Kidney (tissue), 14 donors: ENCODE measurements around the gene MYH11. TPM values are rescaled to one million over a fixed set of nuclear protein-coding genes. Genes with fewer than 3 reads are reported as not detected.
"Not testable (repeated sequence)": the region's sequence is repeated elsewhere in the genome, so short reads cannot be mapped to it uniquely, and the experiment has no call there.

Experiments
- DNase-seq, 5 donors: peaks; one replicate each; pipeline ENCODE4 v3.0.0-alpha.2; 2013 to 2020
- FAIRE-seq: peaks from 2 replicates; lab custom pipeline; 2012; peaks lifted over from hg19 to GRCh38; lab: Jason Lieb, UNC
- H3K27ac ChIP-seq, 2 donors: one replicate each; pipeline ENCODE4 v1.7.0; 2013; ENCODE audit warnings: low read depth in 2 of 2, low read length in 2 of 2, inconsistent platforms in 1 of 2
- H3K27me3 ChIP-seq: one replicate; pipeline ENCODE4 v1.7.1; 2013; ENCODE audit warnings: low read length, inconsistent platforms; ENCODE audit not compliant: control insufficient read depth, insufficient read depth
- H3K36me3 ChIP-seq, 3 donors: one replicate each; pipeline versions ENCODE4 v1.7.0 to v1.7.1; 2013; ENCODE audit warnings: low read length in 3 of 3, control low read depth in 1 of 3, inconsistent platforms in 1 of 3; ENCODE audit not compliant: insufficient read depth in 3 of 3, control insufficient read depth in 2 of 3
- H3K4me1 ChIP-seq, 3 donors: one replicate each; pipeline versions ENCODE4 v1.7.0 to v1.7.1; 2013; ENCODE audit warnings: low read length in 3 of 3, inconsistent platforms in 1 of 3, low read depth in 1 of 3; ENCODE audit not compliant: control insufficient read depth in 2 of 3, insufficient read depth in 2 of 3
- H3K4me3 ChIP-seq, 3 donors: one replicate each; pipeline versions ENCODE4 v1.7.0 to v1.8.1; 2013; ENCODE audit warnings: low read length in 3 of 3, control low read depth in 1 of 3, inconsistent platforms in 1 of 3
- H3K9ac ChIP-seq, 3 donors: one replicate each; pipeline versions ENCODE4 v1.7.0 to v1.7.1; 2013; ENCODE audit warnings: low read length in 3 of 3, control low read depth in 1 of 3, inconsistent platforms in 1 of 3
- H3K9me3 ChIP-seq, 3 donors: one replicate each; pipeline versions ENCODE4 v1.7.0 to v1.7.1; 2013; ENCODE audit warnings: low read length in 3 of 3, control low read depth in 1 of 3, inconsistent platforms in 1 of 3; ENCODE audit not compliant: control insufficient read depth in 2 of 3, insufficient read depth in 1 of 3
- CTCF ChIP-seq: IDR thresholded peaks from 3 replicates; pipeline ENCODE4 v1.5.1; 2012; ENCODE audit warnings: mild to moderate bottlenecking, moderate library complexity, borderline replicate concordance; ENCODE audit not compliant: insufficient read depth; ENCODE audit errors: extremely low read depth
- intact Hi-C: fragments of 100-400 bp; cut with DNase I; formaldehyde crosslinking; loops from one replicate; pipeline ENCODE4 v1.11.1; 2022
- polyA plus RNA-seq: library from polyadenylated mRNA; stranded (reverse); fragments of 350-450 nt; fragmentation: Illumina TruSeq; extraction: RNeasy Lipid Tissue Mini Kit (QIAGEN cat#74804); gene quantifications from one replicate; pipeline ENCODE4 v1.2.3, GENCODE V29; 2014; ENCODE audit warnings: low read depth, low replicate concordance; ENCODE audit not compliant: insufficient read depth
- total RNA-seq: library from RNA; stranded (reverse); fragmentation: NEBNext Ultra II Directional; extraction: Animal tissue kit (Norgen Biotek cat#: 25700); gene quantifications from one replicate; pipeline ENCODE4 v1.2.1, GENCODE V29; 2021
- donor health status: control.
- donor health status: control.
- donor health status: control.
- donor health status: control.
- donor health status: control.
- donor health status: DM: yes; HTN: yes; CAD: no.
- donor health status: Normal renal cell carcinoma (clear cell type).

MYH11 gene
- total and polyA plus RNA-seq, 2 donors from 2014 or later: 40.2 to 175 TPM

GRCh38 chr16:15854906-15855703 is 1.7 kb downstream of the MYH11 start:
- Histone ChIP-seq H3K27me3 (peaks cover 20% of the 10 kb centered on the region), H3K4me3 (no peak overlapping the region), H3K36me3 (no peaks in the 10 kb centered on the region), H3K9ac (no peak overlapping the region), H3K27ac (no peak overlapping the region), H3K9me3 (no peaks in the 10 kb centered on the region), H3K4me1 (peaks cover 0 to 6% (median 0%) of the 10 kb centered on the region in 3 donors)
- FAIRE-seq: no peak
- TF ChIP-seq CTCF: no peak
- DNase-seq: no peak
- intact Hi-C loops: no loop called here

- H3K4me3 ChIP-seq: no peak overlapping the region
- H3K4me1 ChIP-seq: peaks cover 0 to 6% (median 0%) of the 10 kb centered on the region in 3 donors
- H3K9ac ChIP-seq: no peak overlapping the region
- no peak for TF ChIP-seq CTCF
- intact Hi-C loops: no loop called here
- H3K27me3 ChIP-seq: peaks cover 20% of the 10 kb centered on the region
- no peak overlapping the region for H3K27ac ChIP-seq
- no peaks in the 10 kb centered on the region for H3K9me3 ChIP-seq
- FAIRE-seq (no peak), DNase-seq (no peak)
- H3K36me3 ChIP-seq: no peaks in the 10 kb centered on the region
Measured at GRCh38 chr16:15854061-15854460, 2.8 kb downstream of the MYH11 start.

- Histone ChIP-seq H3K27me3 (peaks cover 20% of the 10 kb centered on the region), H3K4me3 (no peak overlapping the region), H3K9ac (no peak overlapping the region), H3K9me3 (no peaks in the 10 kb centered on the region), H3K27ac (no peak overlapping the region), H3K36me3 (no peaks in the 10 kb centered on the region), H3K4me1 (peaks cover 0 to 6% (median 0%) of the 10 kb centered on the region in 3 donors)
- no peak for DNase-seq
- intact Hi-C loops: no loop called here
- TF ChIP-seq CTCF: no peak
- no peak for FAIRE-seq
Measured at GRCh38 chr16:15853021-15853420, 3.8 kb downstream of the MYH11 start.

GRCh38 chr16:15850555-15850954 is 6.3 kb downstream of the MYH11 start:
- H3K27me3 ChIP-seq, DNase-seq, FAIRE-seq, H3K27ac ChIP-seq, H3K4me1 ChIP-seq, H3K9ac ChIP-seq, intact Hi-C loops, H3K4me3 ChIP-seq, H3K36me3 ChIP-seq, H3K9me3 ChIP-seq: not testable (repeated sequence)
